Subcutaneous adipose tissue (tissue), 4 donors: ENCODE measurements around the gene AARSD1. TPM values are rescaled to one million over a fixed set of nuclear protein-coding genes. Genes with fewer than 3 reads are reported as not detected.

Experiments
- CTCF ChIP-seq: fragments of 450-650 bp; IDR thresholded peaks from one replicate; pipeline ENCODE4 v1.5.1; 2016; ENCODE audit warnings: low read depth, mild to moderate bottlenecking, control low read depth, antibody characterized with exemption, moderate library complexity
- total RNA-seq, 4 donors: library from RNA; depleted of rRNA; stranded (reverse); fragments of >200 nt; gene quantifications; one replicate each; pipeline ENCODE4 v1.1.0, GENCODE V29; 2016

AARSD1 gene
- total RNA-seq, 4 donors from 2014 or later, result 18.4 to 38.2 (median 22.1) TPM

GRCh38 chr17:42937712-42938596, 26.3 kb downstream of the AARSD1 start:
- TF ChIP-seq CTCF, result no peak

GRCh38 chr17:42929497-42929844, 34.8 kb downstream of the AARSD1 start:
- no peak for TF ChIP-seq CTCF

DNA sequence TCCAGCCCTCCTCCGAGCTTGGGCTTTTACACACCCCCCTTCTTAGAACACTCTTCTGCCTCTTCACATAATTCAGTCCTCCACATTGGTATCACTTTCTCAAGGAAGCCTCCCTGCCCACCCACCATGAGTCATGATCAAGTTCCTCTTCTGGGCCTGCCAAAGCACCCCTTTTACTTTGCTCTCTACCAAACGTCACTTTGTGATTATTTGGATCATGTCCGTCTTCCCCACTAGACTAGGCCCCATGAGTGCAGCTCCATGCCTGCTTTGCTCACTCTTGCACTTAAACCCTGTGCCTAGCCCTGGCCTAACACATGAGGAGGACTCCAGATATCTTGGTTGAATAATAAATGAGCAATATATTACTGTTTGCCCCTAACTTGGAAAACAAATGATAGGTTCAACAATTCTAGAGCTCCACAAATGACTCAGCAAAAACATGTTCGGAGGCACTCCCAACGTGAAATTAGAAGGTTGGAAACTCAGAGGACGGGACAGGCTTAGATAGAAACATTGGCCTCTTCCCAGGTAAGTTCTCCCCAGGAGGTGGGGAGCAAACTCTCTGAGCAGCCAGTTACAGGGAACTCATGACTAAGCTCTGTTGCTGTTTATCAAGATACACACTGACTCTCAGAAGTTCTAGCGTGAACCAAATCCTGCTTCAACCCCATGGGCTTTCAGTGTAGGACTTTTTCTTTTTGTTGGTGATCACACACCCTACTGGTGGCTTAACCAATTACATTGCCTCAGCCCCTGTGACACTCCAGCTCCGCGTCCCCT, 35.3 kb downstream of the AARSD1 start:
- no peak for TF ChIP-seq CTCF

GRCh38 chr17:42924891-42925290, 39.4 kb downstream of the AARSD1 start:
- no peak for TF ChIP-seq CTCF

DNA sequence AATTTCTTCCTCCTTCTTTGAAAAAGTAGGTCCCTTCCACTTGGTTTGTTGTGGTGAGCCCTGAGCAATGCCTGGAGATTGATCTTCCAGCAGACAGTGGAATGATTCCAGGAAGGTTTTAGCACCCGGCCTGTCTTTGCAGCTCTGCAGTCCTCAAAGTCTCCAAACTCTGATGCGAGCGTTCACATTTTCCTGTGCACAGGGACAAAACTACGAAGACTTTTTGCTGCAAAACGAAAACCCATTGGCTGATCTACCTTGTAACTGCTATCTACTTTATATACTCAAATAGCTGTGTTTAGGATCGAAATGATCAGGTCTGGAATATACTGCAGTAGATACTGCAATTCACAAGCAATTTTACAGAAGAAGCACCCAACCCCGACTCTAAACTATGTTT, 42.0 kb downstream of the AARSD1 start:
- TF ChIP-seq CTCF, result no peak

DNA sequence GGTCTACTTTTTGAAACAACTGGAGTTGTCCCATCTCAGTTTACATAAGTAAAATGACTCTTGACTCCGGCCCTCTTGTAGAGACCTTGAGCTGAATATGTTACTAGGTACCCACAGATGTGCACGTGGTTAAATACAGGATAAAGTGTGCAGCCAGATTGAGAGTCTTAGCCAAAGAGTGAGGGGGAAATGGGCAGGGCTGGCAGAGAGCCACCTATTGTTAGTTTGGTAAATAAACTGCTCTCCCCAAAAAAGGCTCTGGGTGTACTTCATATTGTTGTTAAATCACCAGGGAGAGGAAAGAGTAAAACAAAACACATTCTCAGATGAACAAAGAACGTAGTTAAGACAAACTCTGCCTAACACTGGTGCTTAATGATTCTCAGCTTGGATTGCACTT, 43.3 kb downstream of the AARSD1 start:
- no peak for TF ChIP-seq CTCF
